HCT116 (cell line): Measurements from ENCODE around the gene FAM20B. TPM values are rescaled to one million over a fixed set of nuclear protein-coding genes. Genes with fewer than 3 reads are reported as not detected.

Experiments
- ATAC-seq: fragments of 200-7000 bp; cut with Tn5 transposase; 2 replicates; pipeline ENCODE4 v1.9.1; 2020; ENCODE audit warnings: mild to moderate bottlenecking, moderate library complexity
- BruUV-seq: library from RNA; stranded (reverse); fragments of 400-500 nt; replicated peaks from 2 replicates; lab custom pipeline; 2021; lab: Mats Ljungman, UMichigan
- CTCF ChIA-PET: fragments of 300-600 bp; sonication (Branson Sonifier 250); formaldehyde crosslinking; loops from one replicate; lab custom pipeline; 2021; ENCODE audit warnings: antibody characterized with exemption; lab: Charles Lee
- POLR2A ChIA-PET: fragments of 300-600, 350-600 bp; sonication (Branson Sonifier 250); formaldehyde crosslinking; loops from one replicate; lab custom pipeline; 2021; ENCODE audit warnings: antibody characterized with exemption; lab: Charles Lee
- RAD21 ChIA-PET, 2 experiments: fragments of 300-600 bp; sonication (Branson Sonifier 250); formaldehyde crosslinking; loops; one replicate each; lab custom pipeline; 2023; ENCODE audit warnings: low total read pairs in 2 of 2; ENCODE audit not compliant: uncharacterized antibody in 2 of 2, unreplicated experiment in 2 of 2, low non-redundant PET in 1 of 2; lab: Charles Lee
- DNase-seq: peaks from one replicate; pipeline ENCODE4 v3.0.0-alpha.2; 2010; ENCODE audit warnings: low read depth, low spot score
- H2AFZ ChIP-seq: fragments of 200-600 bp; shearing (Covaris generic), sonication (generic); 2 replicates; pipeline ENCODE4 v1.6.1; 2017; ENCODE audit warnings: low read depth, mixed run types, mixed read lengths, antibody characterized with exemption, low read length; ENCODE audit not compliant: poor library complexity, severe bottlenecking
- H3K27ac ChIP-seq: 2 replicates; pipeline ENCODE4 v1.5.1; 2012; ENCODE audit warnings: low read depth, low read length
- H3K27me3 ChIP-seq: fragments of 200-600 bp; sonication (generic); 2 replicates; pipeline ENCODE4 v1.6.1; 2016; ENCODE audit warnings: mixed run types, low read length, mixed read lengths; ENCODE audit not compliant: insufficient read depth
- H3K36me3 ChIP-seq, 2 experiments: fragments of 200-500 bp in 1 of 2; fragments of 200-600 bp in 1 of 2; sonication (Bioruptor generic) in 1 of 2; sonication (generic) in 1 of 2; 2 replicates each; pipeline versions ENCODE4 v1.5.1 to v1.6.1; 2014 to 2016; ENCODE audit warnings: low read length in 2 of 2, inconsistent platforms in 1 of 2, mixed read lengths in 1 of 2, mixed run types in 1 of 2; ENCODE audit not compliant: insufficient read depth in 2 of 2, control insufficient read depth in 1 of 2
- H3K4me1 ChIP-seq, 2 experiments: fragments of 200-600 bp in 1 of 2; sonication (generic) in 1 of 2; 2 replicates each; pipeline versions ENCODE4 v1.5.1 to v1.6.1; 2012 to 2017; ENCODE audit warnings: low read length in 2 of 2, inconsistent platforms in 1 of 2, mild to moderate bottlenecking in 1 of 2, mixed read lengths in 1 of 2, mixed run types in 1 of 2, moderate library complexity in 1 of 2; ENCODE audit not compliant: insufficient read depth in 2 of 2, control insufficient read depth in 1 of 2
- H3K4me2 ChIP-seq: fragments of 200-600 bp; sonication (generic); 2 replicates; pipeline ENCODE4 v1.6.1; 2017; ENCODE audit warnings: mixed run types, low read length, mixed read lengths
- H3K4me3 ChIP-seq, 2 experiments: fragments of 200-600 bp in 1 of 2; sonication (generic) in 1 of 2; replicated peaks in 1 of 2; 2 replicates each; pipeline ENCODE4 v1.5.1; 2011 to 2016; ENCODE audit warnings: low read length in 2 of 2, control low read depth in 1 of 2, low read depth in 1 of 2, mild to moderate bottlenecking in 1 of 2, mixed read lengths in 1 of 2, mixed run types in 1 of 2
- H3K79me2 ChIP-seq: fragments of 200-600 bp; sonication (generic); 2 replicates; pipeline ENCODE4 v1.6.1; 2017; ENCODE audit warnings: mild to moderate bottlenecking, mixed run types, low read length, moderate library complexity, mixed read lengths; ENCODE audit not compliant: insufficient read depth
- H3K9ac ChIP-seq: fragments of 200-600 bp; sonication (generic); 2 replicates; pipeline ENCODE4 v1.6.1; 2016; ENCODE audit warnings: low read length, mixed read lengths
- H3K9me2 ChIP-seq: fragments of 200-600 bp; sonication (generic), shearing (Covaris generic); 2 replicates; pipeline ENCODE4 v1.6.1; 2017; ENCODE audit warnings: mixed run types, mild to moderate bottlenecking, moderate library complexity; ENCODE audit not compliant: insufficient read depth
- H3K9me3 ChIP-seq, 2 experiments: fragments of 200-500 bp in 1 of 2; fragments of 200-600 bp in 1 of 2; sonication (Bioruptor generic) in 1 of 2; sonication (generic) in 1 of 2; 2 replicates each; pipeline ENCODE4 v1.6.1; 2014 to 2017; ENCODE audit warnings: low read length in 2 of 2, mixed read lengths in 2 of 2, inconsistent platforms in 1 of 2, low read depth in 1 of 2, mild to moderate bottlenecking in 1 of 2, mixed run types in 1 of 2, moderate library complexity in 1 of 2; ENCODE audit not compliant: control insufficient read depth in 1 of 2, insufficient read depth in 1 of 2
- H4K20me1 ChIP-seq: fragments of 200-600 bp; sonication (generic), shearing (Covaris generic); 2 replicates; pipeline ENCODE4 v1.6.1; 2017; ENCODE audit warnings: mixed run types, mild to moderate bottlenecking, moderate library complexity; ENCODE audit not compliant: insufficient read depth
- ATF3 ChIP-seq: IDR thresholded peaks from 2 replicates; pipeline ENCODE4 v1.6.1; 2012
- CBX3 ChIP-seq: IDR thresholded peaks from 2 replicates; pipeline ENCODE4 v1.6.1; 2012; ENCODE audit warnings: low read depth
- EZH2 ChIP-seq: fragments of 200-600 bp; sonication (generic); IDR thresholded peaks from 2 replicates; pipeline ENCODE4 v1.6.1; 2017; ENCODE audit warnings: antibody characterized with exemption, mixed run types
- FOSL1 ChIP-seq: IDR thresholded peaks from 2 replicates; pipeline ENCODE4 v1.6.1; 2012; ENCODE audit warnings: low read depth
- POLR2A ChIP-seq: IDR thresholded peaks from 2 replicates; pipeline ENCODE4 v1.7.0; 2011; ENCODE audit warnings: borderline replicate concordance; ENCODE audit not compliant: insufficient read depth, insufficient read length; ENCODE audit errors: extremely low read depth
- POLR2AphosphoS5 ChIP-seq: IDR thresholded peaks from 2 replicates; pipeline ENCODE4 v1.6.1; 2011; ENCODE audit warnings: mild to moderate bottlenecking, low read depth, low read length, moderate library complexity
- RAD21 ChIP-seq: IDR thresholded peaks from 2 replicates; pipeline ENCODE4 v1.6.1; 2012; ENCODE audit warnings: low read depth, mild to moderate bottlenecking
- REST ChIP-seq: IDR thresholded peaks from 2 replicates; pipeline ENCODE4 v1.6.1; 2012; ENCODE audit warnings: low read depth
- SP1 ChIP-seq: IDR thresholded peaks from 2 replicates; pipeline ENCODE4 v1.6.1; 2012; ENCODE audit warnings: low read depth
- ZBTB33 ChIP-seq: IDR thresholded peaks from 2 replicates; pipeline ENCODE4 v1.6.1; 2011; ENCODE audit warnings: mild to moderate bottlenecking, low read length, moderate library complexity; ENCODE audit not compliant: insufficient replicate concordance; ENCODE audit errors: extremely low read depth
- ZNF274 ChIP-seq: fragments of 200-500 bp; sonication (Bioruptor generic); IDR thresholded peaks from 2 replicates; pipeline ENCODE4 v1.6.1; 2014; ENCODE audit warnings: mild to moderate bottlenecking, low read depth, low read length, inconsistent platforms
- intact Hi-C: fragments of 100-400 bp; cut with micrococcal nuclease; formaldehyde crosslinking; loops from 2 replicates; pipeline ENCODE4 v1.10.0; 2022
- total RNA-seq: library from RNA; stranded (reverse); gene quantifications from one replicate; pipeline ENCODE4 v1.2.1, GENCODE V29; 2021; ENCODE audit not compliant: unreplicated experiment

The FAM20B gene
- total RNA-seq, 1 experiment from 2014 or later: 36.7 TPM

- RAD21 ChIA-PET: no interaction called here
- no peaks in the 10 kb centered on the region for H3K27me3 ChIP-seq
- no peak overlapping the region for H2AFZ ChIP-seq
- H3K27ac ChIP-seq: no peak overlapping the region
- no TSS peak for BruUV-seq
- H3K9ac ChIP-seq: no peak overlapping the region
- no peaks in the 10 kb centered on the region for H3K4me1 ChIP-seq
- intact Hi-C loops: no loop called here
- H4K20me1 ChIP-seq: no peaks in the 10 kb centered on the region
- TF ChIP-seq ATF3: no peak
- TF ChIP-seq POLR2A: no peak
- no peak for TF ChIP-seq REST
- TF ChIP-seq ZBTB33: no peak
- TF ChIP-seq ZNF274: no peak
- no peak for TF ChIP-seq RAD21
- no peak for TF ChIP-seq POLR2AphosphoS5
- TF ChIP-seq SP1: no peak
- no peak for TF ChIP-seq FOSL1
- no peak for TF ChIP-seq EZH2
- no peak for TF ChIP-seq CBX3
- TF ChIP-seq, all 23 proteins: peak for 0
- ChIA-PET POLR2A (no interaction called here), CTCF (interaction anchor here (0.7 kb wide), 1 partner anchor 16 kb away, joined by 3 read pairs; no protein-coding TSS in a partner anchor)
- DNase-seq: no peak
- no peaks in the 10 kb centered on the region for H3K9me3 ChIP-seq
- H3K36me3 ChIP-seq: peaks cover 4 to 28% of the 10 kb centered on the region in 2 experiments; a peak in 2 of 4 replicates
- peaks cover under 1% of the 10 kb centered on the region; the same call in 1 of the 2 replicates for H3K79me2 ChIP-seq
- no peak overlapping the region for H3K4me3 ChIP-seq
- H3K9me2 ChIP-seq: no peaks in the 10 kb centered on the region
- ATAC-seq: no peak
- H3K4me2 ChIP-seq: no peak overlapping the region
These were observed 64.3 kb downstream of the FAM20B start for GRCh38 chr1:179089827-179090482.
